AG08395 (cell line): Measurements from ENCODE around the gene BRPF3.

Experiments
- DNase-seq: peaks from one replicate; pipeline ENCODE4 v3.0.0; 2012; ENCODE audit warnings: mixed read lengths, low spot score

BRPF3 gene

DNA sequence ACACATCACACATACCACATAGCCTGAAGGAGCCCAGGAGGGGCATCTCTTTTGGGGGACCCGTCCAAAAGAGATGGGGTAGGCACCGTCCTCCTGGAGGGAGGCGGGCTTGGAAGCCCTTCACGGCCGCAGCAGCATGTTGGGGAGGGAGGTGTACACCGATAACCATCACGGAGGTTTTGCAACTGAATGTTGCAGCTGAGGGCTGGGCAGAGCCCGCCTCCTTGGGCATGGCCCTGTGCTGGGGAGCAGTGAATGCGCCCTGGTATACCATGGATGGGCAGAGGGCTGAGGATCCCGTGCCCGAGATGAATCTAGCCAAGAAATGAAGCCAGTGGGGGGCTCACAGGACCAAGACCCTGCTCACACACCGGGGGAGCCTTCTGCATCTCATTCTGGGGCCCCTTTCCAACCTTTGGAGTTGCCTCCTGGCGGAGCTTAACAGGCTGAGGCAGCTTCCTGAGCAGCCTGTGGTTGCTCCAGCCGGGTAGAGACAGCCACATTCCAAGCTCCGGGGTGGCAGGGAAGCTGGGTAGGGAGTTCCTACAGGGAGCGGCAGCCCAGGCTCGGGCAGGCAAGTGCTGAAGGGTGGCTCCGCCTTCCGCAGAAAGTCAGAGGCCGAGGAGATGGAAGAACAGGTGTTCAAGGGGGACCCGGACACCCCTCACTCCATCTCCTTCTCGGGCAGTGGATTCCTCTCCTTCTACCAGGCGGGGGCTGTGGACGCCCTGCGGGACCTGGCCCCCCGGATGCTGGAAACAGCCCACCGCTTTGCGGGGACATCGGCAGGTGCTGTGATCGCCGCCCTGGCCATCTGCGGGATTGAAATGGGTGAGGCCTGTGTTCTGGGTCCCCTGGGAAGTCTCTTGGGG lies 73.5 kb downstream of the BRPF3 start, which contains the start of gene PNPLA1:
TSS of gene PNPLA1 (plus strand) at position 227 of the 872 bp plus-strand sequence. CDS start at position 627, 400 bp downstream.
- no peak for DNase-seq

DNA sequence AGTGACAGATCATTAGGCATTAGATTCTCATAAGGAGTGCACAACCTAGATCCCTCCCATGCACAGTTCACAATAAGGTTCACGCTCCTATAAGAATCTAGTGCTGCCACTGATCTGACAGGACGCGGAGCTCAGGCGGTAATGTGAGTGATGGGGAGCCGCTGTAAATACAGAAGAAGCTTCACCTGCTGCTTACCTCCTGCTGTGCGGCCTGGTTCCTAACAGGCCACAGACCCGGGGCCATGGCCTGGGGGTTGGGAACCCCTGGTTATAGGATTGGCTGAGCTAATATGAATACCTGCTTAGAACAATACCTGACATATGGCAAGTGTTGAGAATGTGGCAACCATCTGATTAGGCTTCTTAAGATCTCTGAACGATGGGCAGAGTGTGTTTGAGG lies 75.7 kb downstream of the BRPF3 start:
- no peak for DNase-seq

DNA sequence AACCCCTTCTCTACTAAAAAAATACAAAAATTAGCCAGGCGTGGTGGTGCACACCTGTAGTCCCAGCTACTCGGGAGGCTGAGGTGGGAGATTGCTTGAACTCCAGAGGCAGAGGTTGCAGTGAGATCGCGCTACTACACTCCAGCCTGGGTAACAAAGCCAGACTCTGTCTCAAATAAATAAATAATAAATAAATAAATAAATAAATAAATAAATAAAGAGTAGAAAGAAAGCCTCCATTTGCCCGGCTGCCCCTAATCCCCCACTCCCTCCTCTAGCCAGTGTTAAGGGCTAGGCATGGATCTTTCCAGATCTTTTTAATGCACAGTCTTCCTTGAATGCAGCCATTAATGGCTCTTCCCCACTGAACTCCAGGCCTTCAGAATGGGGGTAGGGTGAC lies 76.5 kb downstream of the BRPF3 start:
- no peak for DNase-seq

DNA sequence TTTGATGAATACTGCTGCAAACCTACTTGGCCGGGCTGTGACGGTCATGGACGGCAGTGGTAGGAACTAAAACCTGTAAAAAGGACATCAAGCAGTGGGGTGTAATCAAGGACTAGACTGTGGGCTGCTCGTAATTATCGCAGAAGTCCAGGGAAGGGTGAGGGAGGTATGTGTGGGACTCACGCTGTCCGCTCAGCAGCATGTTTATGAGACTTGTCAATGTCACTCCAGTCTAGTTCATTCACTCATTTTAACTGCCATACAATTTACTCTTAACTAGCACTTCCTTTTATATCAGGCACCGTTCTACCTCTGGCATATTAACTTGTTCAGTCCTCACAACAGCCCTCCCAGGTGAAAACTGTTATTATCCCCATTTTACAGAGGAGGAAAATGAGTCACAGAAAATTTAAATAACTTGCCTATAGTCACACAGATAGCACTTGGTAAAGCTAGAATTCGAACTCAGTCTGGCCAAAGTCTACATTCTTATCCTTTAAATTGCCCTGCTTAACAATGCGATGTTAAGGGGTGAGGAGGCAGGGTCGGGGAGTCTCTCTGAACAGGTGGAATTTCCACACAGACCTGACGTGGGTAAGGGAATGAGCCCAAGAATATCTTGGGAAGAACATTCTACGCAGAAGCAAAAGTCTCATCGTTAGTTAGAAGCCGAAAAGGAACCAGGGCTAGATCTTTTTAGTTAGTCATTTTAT lies 77.4 kb downstream of the BRPF3 start:
- no peak for DNase-seq

DNA sequence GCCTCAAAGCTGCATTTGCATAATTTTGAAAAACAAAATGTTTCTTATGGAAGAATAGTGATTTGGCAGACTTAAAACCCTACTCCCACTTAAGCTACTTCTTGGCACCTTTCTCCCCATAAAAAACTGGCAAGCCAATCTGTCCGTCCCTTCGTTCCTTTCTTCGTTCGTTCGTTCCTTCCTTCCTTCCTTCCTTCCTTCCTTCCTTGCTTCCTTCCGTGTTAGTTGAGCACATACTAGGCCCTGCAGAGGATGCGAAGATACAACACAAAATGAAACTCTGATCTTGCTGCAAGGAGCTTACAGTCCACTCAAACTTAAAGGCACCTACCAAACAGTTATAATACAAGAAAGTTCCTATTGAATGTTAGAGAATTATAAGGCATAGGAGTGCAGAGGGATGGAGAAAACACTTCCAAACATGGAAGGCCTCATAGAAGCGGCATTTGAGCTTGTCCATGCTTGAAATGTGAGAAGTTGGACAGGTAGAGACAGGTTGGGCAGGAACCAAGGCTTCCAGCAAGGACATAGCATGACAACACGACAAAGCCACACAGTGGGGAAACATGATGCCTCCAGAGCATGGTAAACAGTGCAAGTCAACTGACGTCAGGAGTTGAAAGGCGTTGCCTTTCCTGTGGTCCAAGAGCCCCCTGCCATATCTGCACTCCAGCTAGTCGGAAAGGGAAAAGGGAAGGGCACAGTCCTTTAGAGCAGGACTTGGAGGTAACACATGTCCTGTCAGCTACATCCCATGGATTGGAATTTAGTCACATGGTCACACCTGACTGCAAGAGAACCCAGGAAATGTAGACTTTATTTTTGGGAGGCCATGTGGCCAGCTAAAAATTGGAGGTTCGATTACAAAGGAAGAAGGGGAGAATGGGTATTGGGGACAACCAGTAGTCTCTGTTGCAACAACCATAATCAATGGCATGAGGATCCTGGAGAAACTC lies 80.3 kb downstream of the BRPF3 start:
- no peak for DNase-seq

DNA sequence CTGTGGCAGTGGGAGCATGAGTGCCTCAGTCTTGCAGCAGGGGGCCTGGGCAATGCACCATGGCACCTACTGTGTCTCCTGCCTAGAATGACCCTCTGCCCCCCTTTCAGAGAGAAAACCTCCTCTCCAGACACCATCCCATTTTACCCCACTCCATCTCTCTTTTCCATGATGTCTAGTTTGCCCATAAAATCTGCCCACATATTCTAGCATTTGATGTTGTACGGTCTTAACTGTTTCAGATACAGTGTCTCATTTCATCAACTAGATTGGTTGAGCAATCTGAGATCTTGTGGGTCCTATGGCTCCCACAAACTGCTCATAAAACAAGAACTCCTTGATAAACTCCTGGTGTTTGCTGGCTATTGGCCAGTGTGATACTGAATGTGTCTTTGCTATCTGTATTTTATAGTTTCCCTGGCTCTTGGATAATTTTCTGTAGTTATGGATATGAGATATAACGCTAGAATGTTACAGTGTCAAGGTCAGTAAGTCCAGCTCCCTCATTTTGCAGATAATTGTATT lies 81.5 kb downstream of the BRPF3 start:
- DNase-seq, result no peak

DNA sequence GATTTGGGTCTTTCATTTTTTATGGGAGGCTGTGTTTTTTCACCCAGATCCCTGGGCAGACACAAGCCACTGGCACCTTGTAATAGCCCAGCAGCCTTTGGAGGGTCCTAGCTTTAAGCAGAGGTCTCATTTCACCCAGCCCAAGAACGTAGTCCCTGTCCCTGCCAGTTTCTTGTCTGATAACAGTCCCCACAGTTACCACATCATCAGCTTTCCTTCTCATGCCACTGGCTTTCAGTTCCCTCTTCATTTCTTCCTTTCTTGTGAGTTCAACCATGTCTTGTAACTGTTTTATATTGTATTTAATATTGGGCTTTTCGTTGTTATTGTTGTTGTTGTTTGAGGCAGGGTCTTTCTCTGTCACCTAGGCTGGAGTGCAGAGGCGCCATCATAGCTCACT lies 83.9 kb downstream of the BRPF3 start:
- DNase-seq, result no peak

DNA sequence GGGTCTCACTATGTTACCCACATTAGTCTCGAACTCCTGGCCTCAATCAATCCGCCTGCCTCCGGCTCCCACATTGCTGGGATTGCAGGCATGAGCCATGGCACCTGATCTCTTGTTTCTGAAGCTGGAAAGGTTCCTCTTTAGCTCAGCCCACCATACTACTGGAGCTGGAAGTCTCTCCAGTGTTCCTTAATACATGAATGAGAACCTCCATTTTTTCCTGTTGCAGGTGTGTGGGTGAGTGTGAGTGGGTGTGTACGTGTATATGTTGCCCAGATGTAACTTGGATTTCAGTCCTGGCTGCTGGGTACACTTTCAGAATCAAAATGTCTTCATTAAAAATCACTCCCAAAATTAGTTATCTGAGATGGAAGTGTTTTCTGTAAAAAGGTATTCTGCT lies 84.4 kb downstream of the BRPF3 start:
- DNase-seq, result no peak
